OCI-LY1 (cell line): ENCODE data around the gene RNGTT.

Source experiments
- CTCF ChIP-seq: fragments of 200-600 bp; sonication (generic), shearing (Covaris generic); IDR thresholded peaks from 2 replicates; pipeline ENCODE4 v1.5.1; 2017; ENCODE audit warnings: mild to moderate bottlenecking, antibody characterized with exemption, low read length, moderate library complexity, mixed read lengths
- EZH2 ChIP-seq: fragments of 200-600 bp; sonication (generic), shearing (Covaris generic); IDR thresholded peaks from 2 replicates; pipeline ENCODE4 v1.8.0; 2017; ENCODE audit warnings: borderline replicate concordance, mixed run types, mild to moderate bottlenecking, antibody characterized with exemption, low read length, moderate library complexity, mixed read lengths

GRCh38 chr6:88890860-88891845 lies 72.3 kb downstream of the RNGTT start:
- no peak for TF ChIP-seq CTCF
- TF ChIP-seq EZH2: no peak
